H9 (cell line): ENCODE data around the gene DOCK11. TPM values are rescaled to one million over a fixed set of nuclear protein-coding genes. Genes with fewer than 3 reads are reported as not detected.

Experiments
- DNase-seq: peaks from one replicate; pipeline ENCODE4 v3.0.0-alpha.2; 2017
- H2AFZ ChIP-seq: one replicate; pipeline ENCODE4 v1.6.1; 2013; ENCODE audit warnings: mild to moderate bottlenecking, low read length, control low read depth, moderate library complexity
- H2AK5ac ChIP-seq: 2 replicates; pipeline ENCODE4 v1.6.1; 2013; ENCODE audit warnings: low read length, control low read depth, mixed read lengths; ENCODE audit not compliant: insufficient read length
- H2BK120ac ChIP-seq: one replicate; pipeline ENCODE4 v1.6.1; 2013; ENCODE audit warnings: low read depth, mild to moderate bottlenecking, low read length, control low read depth, inconsistent platforms; ENCODE audit not compliant: poor library complexity, severe bottlenecking
- H2BK12ac ChIP-seq: 2 replicates; pipeline ENCODE4 v1.6.1; 2013; ENCODE audit warnings: low read length, control low read depth, mixed read lengths, low read depth; ENCODE audit not compliant: insufficient read length
- H2BK15ac ChIP-seq: 2 replicates; pipeline ENCODE4 v1.6.1; 2013; ENCODE audit warnings: low read depth, low read length, control low read depth
- H2BK20ac ChIP-seq: one replicate; pipeline ENCODE4 v1.6.1; 2013; ENCODE audit warnings: low read depth, mild to moderate bottlenecking, low read length, control low read depth, inconsistent platforms; ENCODE audit not compliant: poor library complexity, severe bottlenecking
- H2BK5ac ChIP-seq: 2 replicates; pipeline ENCODE4 v1.6.1; 2013; ENCODE audit warnings: low read length, control low read depth, mixed read lengths; ENCODE audit not compliant: insufficient read length
- H3K14ac ChIP-seq: 2 replicates; pipeline ENCODE4 v1.6.1; 2013; ENCODE audit warnings: low read length, control low read depth; ENCODE audit not compliant: insufficient read depth
- H3K18ac ChIP-seq: 2 replicates; pipeline ENCODE4 v1.6.1; 2013; ENCODE audit warnings: low read depth, mild to moderate bottlenecking, mixed read lengths, low read length, control low read depth; ENCODE audit not compliant: insufficient read length
- H3K23ac ChIP-seq: 2 replicates; pipeline ENCODE4 v1.6.1; 2013; ENCODE audit warnings: low read length, control low read depth, mixed read lengths, low read depth; ENCODE audit not compliant: insufficient read length
- H3K23me2 ChIP-seq: 2 replicates; pipeline ENCODE4 v1.6.1; 2013; ENCODE audit warnings: low read depth, mild to moderate bottlenecking, mixed read lengths, low read length, control low read depth; ENCODE audit not compliant: insufficient read length, poor library complexity, severe bottlenecking
- H3K27ac ChIP-seq: 2 replicates; pipeline ENCODE4 v1.5.1; 2013; ENCODE audit warnings: low read length, control low read depth, mixed read lengths, low read depth; ENCODE audit not compliant: insufficient read length
- H3K27me3 ChIP-seq: 2 replicates; pipeline ENCODE4 v1.6.1; 2013; ENCODE audit warnings: low read length, control low read depth, inconsistent platforms; ENCODE audit not compliant: insufficient read depth
- H3K4ac ChIP-seq: 2 replicates; pipeline ENCODE4 v1.6.1; 2013; ENCODE audit warnings: low read depth, mild to moderate bottlenecking, control low read depth, inconsistent platforms, low read length, moderate library complexity
- H3K4me1 ChIP-seq: 2 replicates; pipeline ENCODE4 v1.6.1; 2013; ENCODE audit warnings: low read length, control low read depth, inconsistent platforms; ENCODE audit not compliant: insufficient read depth
- H3K4me2 ChIP-seq: 2 replicates; pipeline ENCODE4 v1.6.1; 2013; ENCODE audit warnings: low read length, control low read depth, mixed read lengths; ENCODE audit not compliant: insufficient read length, insufficient read depth
- H3K56ac ChIP-seq: 2 replicates; pipeline ENCODE4 v1.6.1; 2013; ENCODE audit warnings: low read depth, mild to moderate bottlenecking, mixed read lengths, low read length, control low read depth; ENCODE audit not compliant: insufficient read length
- H3K79me1 ChIP-seq: 2 replicates; pipeline ENCODE4 v1.6.1; 2013; ENCODE audit warnings: low read depth, mild to moderate bottlenecking, moderate library complexity, low read length, control low read depth, inconsistent platforms; ENCODE audit not compliant: insufficient read depth, poor library complexity, severe bottlenecking
- H3K79me2 ChIP-seq: 2 replicates; pipeline ENCODE4 v1.6.1; 2013; ENCODE audit warnings: low read length, control low read depth, inconsistent platforms; ENCODE audit not compliant: insufficient read depth
- H3K9ac ChIP-seq: 2 replicates; pipeline ENCODE4 v1.6.1; 2013; ENCODE audit warnings: low read length, control low read depth, mixed read lengths; ENCODE audit not compliant: insufficient read length; ENCODE audit errors: extremely low read depth
- H3K9me3 ChIP-seq: one replicate; pipeline ENCODE4 v1.6.1; 2013; ENCODE audit warnings: low read depth, low read length, inconsistent platforms; ENCODE audit not compliant: control insufficient read depth
- H3T11ph ChIP-seq: one replicate; pipeline ENCODE4 v1.6.1; 2013; ENCODE audit warnings: mild to moderate bottlenecking, low read length, control low read depth, inconsistent platforms
- H4K20me1 ChIP-seq: one replicate; pipeline ENCODE4 v1.6.1; 2013; ENCODE audit not compliant: control insufficient read depth, insufficient read length, insufficient read depth
- H4K5ac ChIP-seq: 2 replicates; pipeline ENCODE4 v1.6.1; 2013; ENCODE audit warnings: low read depth, mild to moderate bottlenecking, mixed read lengths, low read length, control low read depth; ENCODE audit not compliant: insufficient read length
- H4K8ac ChIP-seq: replicated peaks from 2 replicates; pipeline ENCODE4 v1.6.1; 2013; ENCODE audit warnings: low read length, control low read depth, mixed read lengths, low read depth; ENCODE audit not compliant: insufficient read length
- H4K91ac ChIP-seq: 2 replicates; pipeline ENCODE4 v1.6.1; 2013; ENCODE audit warnings: low read depth, mild to moderate bottlenecking, moderate library complexity, mixed read lengths, low read length, control low read depth; ENCODE audit not compliant: insufficient read length
- H3K27ac Mint-ChIP-seq, 3 experiments: 2 replicates in 2 of 3; 3 replicates in 1 of 3; pipeline ENCODE4 v1.8.0; 2020 to 2021; ENCODE audit warnings: mixed read lengths in 3 of 3, mild to moderate bottlenecking in 1 of 3, moderate library complexity in 1 of 3
- H3K27me3 Mint-ChIP-seq: 2 replicates; pipeline ENCODE4 v1.8.0; 2021; ENCODE audit warnings: low read depth, mild to moderate bottlenecking, moderate library complexity, mixed read lengths
- H3K36me3 Mint-ChIP-seq, 3 experiments: 2 replicates in 2 of 3; 3 replicates in 1 of 3; pipeline ENCODE4 v1.8.0; 2020 to 2021; ENCODE audit warnings: low read depth in 3 of 3, mixed read lengths in 3 of 3; ENCODE audit not compliant: insufficient read depth in 1 of 3
- H3K4me1 Mint-ChIP-seq, 2 experiments: 2 replicates each; pipeline ENCODE4 v1.8.0; 2020; ENCODE audit warnings: mixed read lengths in 2 of 2
- H3K4me3 Mint-ChIP-seq, 2 experiments: 2 replicates in 1 of 2; 3 replicates in 1 of 2; pipeline ENCODE4 v1.8.0; 2020 to 2021; ENCODE audit warnings: mild to moderate bottlenecking in 2 of 2, mixed read lengths in 2 of 2, moderate library complexity in 1 of 2
- H3K9me3 Mint-ChIP-seq, 2 experiments: 2 replicates in 1 of 2; 3 replicates in 1 of 2; pipeline ENCODE4 v1.8.0; 2020; ENCODE audit warnings: mild to moderate bottlenecking in 2 of 2, mixed read lengths in 2 of 2, moderate library complexity in 1 of 2
- CTCF ChIP-seq: fragments of 200-600 bp; sonication (generic); conservative IDR thresholded peaks from 3 replicates; pipeline ENCODE4 v1.8.0; 2021; ENCODE audit warnings: antibody characterized with exemption, mild to moderate bottlenecking
- WGBS: extraction: QIAGEN DNeasy Blood & Tissue Kit; methylation state at CpG from one replicate; pipeline ENCODE4 v1.1.7; 2013; ENCODE audit warnings: missing lambda C conversion rate, low lambda C conversion rate, mixed read lengths; ENCODE audit not compliant: insufficient read length; ENCODE audit errors: extremely low coverage; 5-methylcytosine and 5-hydroxymethylcytosine counted together
- total RNA-seq: library from RNA; stranded (reverse); gene quantifications from 2 replicates; pipeline ENCODE4 v1.2.1, GENCODE V29; 2021

The DOCK11 gene
- total RNA-seq, 1 experiment from 2014 or later = 6.2 TPM

- no peak overlapping the region for H2BK120ac ChIP-seq
- H2BK5ac ChIP-seq = no peak overlapping the region
- Mint-ChIP-seq H3K4me3 (no peak overlapping the region), H3K27ac (no peak overlapping the region), H3K4me1 (peaks cover 17 to 27% of the 10 kb centered on the region in 2 experiments), H3K36me3 (peaks cover 0 to 5% (median 5%) of the 10 kb centered on the region in 3 experiments; a peak in 4 of 7 replicates), H3K27me3 (peaks cover 8% of the 10 kb centered on the region), H3K9me3 (peaks cover 18 to 71% of the 10 kb centered on the region in 2 experiments)
- H3T11ph ChIP-seq = no peak overlapping the region
- H2BK15ac ChIP-seq = no peak overlapping the region
- no peak overlapping the region for H3K56ac ChIP-seq
- no peaks in the 10 kb centered on the region; the same call in 1 of the 2 replicates for H3K27me3 ChIP-seq
- no peak overlapping the region for H2BK12ac ChIP-seq
- H3K23me2 ChIP-seq = no peaks in the 10 kb centered on the region
- no peaks in the 10 kb centered on the region for H3K79me2 ChIP-seq
- H2AFZ ChIP-seq = no peak overlapping the region
- H3K23ac ChIP-seq = no peak overlapping the region
- H3K18ac ChIP-seq = no peak overlapping the region
- no peak overlapping the region for H3K27ac ChIP-seq
- no peak overlapping the region for H4K91ac ChIP-seq
- H4K5ac ChIP-seq = no peak overlapping the region
- no peak overlapping the region for H4K8ac ChIP-seq
- H3K14ac ChIP-seq = no peak overlapping the region
- no peak overlapping the region for H3K9ac ChIP-seq
- H3K4me2 ChIP-seq = no peak overlapping the region
- peaks cover 36% of the 10 kb centered on the region for H3K9me3 ChIP-seq
- no peak overlapping the region for H2BK20ac ChIP-seq
- peak; percentile 29 for DNase-seq
- TF ChIP-seq CTCF = no peak
- WGBS = no CpG with 5 or more reads among the region's 3 CpGs
- no peaks in the 10 kb centered on the region for H3K79me1 ChIP-seq
- no peaks in the 10 kb centered on the region for H4K20me1 ChIP-seq
- H3K4me1 ChIP-seq = no peaks in the 10 kb centered on the region; the same call in 1 of the 2 replicates
- H3K4ac ChIP-seq = no peak overlapping the region
- no peak overlapping the region for H2AK5ac ChIP-seq
Measured at GRCh38 chrX:118720058-118720707, 224.6 kb downstream of the DOCK11 start.
